Fibroblast of skin of right quadriceps (primary cell): ENCODE measurements around the gene ELAVL1.
A peak's percentile ranks its signal among the peaks of the same experiment; 100 is the strongest.

Source experiments
- DNase-seq: peaks from one replicate; pipeline ENCODE4 v3.0.0-alpha.2; 2013

ELAVL1 gene

GRCh38 chr19:8020681-8021080 is 15.2 kb upstream of the ELAVL1 start:
- DNase-seq = no peak

- no peak for DNase-seq
Measured at GRCh38 chr19:8017808-8018207, 12.4 kb upstream of the ELAVL1 start.

- DNase-seq = no peak
Measured at GRCh38 chr19:8004723-8005513, 523 bp downstream of the ELAVL1 start.

GRCh38 chr19:8004001-8004400 is 1.4 kb downstream of the ELAVL1 start:
- DNase-seq = no peak

GRCh38 chr19:8001995-8002849 is 3.2 kb downstream of the ELAVL1 start:
- peak; percentile 66 for DNase-seq

GRCh38 chr19:8001651-8001994 is 3.8 kb downstream of the ELAVL1 start:
- DNase-seq = no peak

- DNase-seq = no peak
Measured at GRCh38 chr19:8000298-8001038, 5.0 kb downstream of the ELAVL1 start.

GRCh38 chr19:7999376-7999775 is 6.1 kb downstream of the ELAVL1 start:
- no peak for DNase-seq

GRCh38 chr19:7997809-7998480 is 7.5 kb downstream of the ELAVL1 start:
- DNase-seq = no peak

- no peak for DNase-seq
Measured at GRCh38 chr19:7996883-7997282, 8.6 kb downstream of the ELAVL1 start.

- DNase-seq = no peak
Measured at GRCh38 chr19:7995810-7996158, 9.7 kb downstream of the ELAVL1 start.

GRCh38 chr19:7994928-7995809 is 10.3 kb downstream of the ELAVL1 start:
- DNase-seq = no peak

GRCh38 chr19:7994114-7994513 is 11.3 kb downstream of the ELAVL1 start:
- DNase-seq = no peak

GRCh38 chr19:7993560-7993959 is 11.9 kb downstream of the ELAVL1 start:
- no peak for DNase-seq

GRCh38 chr19:7992575-7992974 is 12.9 kb downstream of the ELAVL1 start:
- DNase-seq = no peak

GRCh38 chr19:7989071-7989575 is 16.3 kb downstream of the ELAVL1 start:
- no peak for DNase-seq

- DNase-seq = no peak
Measured at GRCh38 chr19:7988307-7988706, 17.1 kb downstream of the ELAVL1 start.

- no peak for DNase-seq
Measured at GRCh38 chr19:7987114-7987768, 18.2 kb downstream of the ELAVL1 start.

GRCh38 chr19:7986321-7987113 is 18.9 kb downstream of the ELAVL1 start:
- DNase-seq = no peak

GRCh38 chr19:7985481-7985911 is 19.9 kb downstream of the ELAVL1 start:
- no peak for DNase-seq
